Skin epidermis (tissue), 12 donors: ENCODE data around the gene POU3F1.

Source experiments
- H3K27ac ChIP-seq, 21 experiments: fragments of 200-600 bp; sonication (generic) in 11 of 21; one replicate each; pipeline ENCODE4 v1.5.0; 2020; ENCODE audit warnings: mild to moderate bottlenecking in 3 of 21, inconsistent platforms in 2 of 21, moderate library complexity in 2 of 21
- H3K4me3 ChIP-seq, 7 experiments: fragments of 200-600 bp; sonication (generic) in 2 of 7; one replicate each; pipeline ENCODE4 v1.5.0; 2020; ENCODE audit warnings: inconsistent platforms in 2 of 7, mild to moderate bottlenecking in 2 of 7, moderate library complexity in 1 of 7

Gene POU3F1

GRCh38 chr1:38012363-38013226, 34.0 kb downstream of the POU3F1 start, which contains the start of gene UTP11:
TSS of gene UTP11 (plus strand) at chr1:38012734. CDS start at chr1:38012803, 69 bp downstream.
- H3K27ac ChIP-seq: peak within 1 kb of the TSS; percentile 63 to 98 (median 93)
- peak within 1 kb of the TSS; percentile 48 to 81 (median 67) for H3K4me3 ChIP-seq

- Histone ChIP-seq H3K27ac (peak overlapping the region in 1 of 21 experiments; percentile 59), H3K4me3 (no peak overlapping the region)
Measured at GRCh38 chr1:38009841-38010180, 36.8 kb downstream of the POU3F1 start.

GRCh38 chr1:38009088-38009840, 37.3 kb downstream of the POU3F1 start:
- Histone ChIP-seq H3K27ac (peak overlapping the region in 9 of 21 experiments; percentile 0 to 59 (median 35)), H3K4me3 (no peak overlapping the region)

- Histone ChIP-seq H3K27ac (peak overlapping the region in 18 of 21 experiments; percentile 31 to 93 (median 86)), H3K4me3 (peak overlapping the region in 2 of 7 experiments; percentile 66 to 68)
Measured at GRCh38 chr1:38006008-38006828, 40.4 kb downstream of the POU3F1 start.

GRCh38 chr1:38005195-38006007, 41.2 kb downstream of the POU3F1 start, which contains the start of gene FHL3:
TSS of gene FHL3 (minus strand) at chr1:38005514. CDS start at chr1:37999412, 6,102 bp downstream.
- peak within 1 kb of the TSS in 20 of 21 experiments; percentile 31 to 93 (median 86) for H3K27ac ChIP-seq
- peak within 1 kb of the TSS; percentile 43 to 68 (median 66) for H3K4me3 ChIP-seq

GRCh38 chr1:38004284-38005108, 42.1 kb downstream of the POU3F1 start:
- H3K4me3 ChIP-seq: peak overlapping the region; percentile 43 to 68 (median 66)
- H3K27ac ChIP-seq: peak overlapping the region in 20 of 21 experiments; percentile 31 to 93 (median 86)

GRCh38 chr1:38003261-38004250, 43.0 kb downstream of the POU3F1 start:
- Histone ChIP-seq H3K27ac (peak overlapping the region in 20 of 21 experiments; percentile 54 to 93 (median 86)), H3K4me3 (peak overlapping the region; percentile 43 to 68 (median 66))

- peak overlapping the region in 20 of 21 experiments; percentile 70 to 90 (median 84) for H3K27ac ChIP-seq
- no peak overlapping the region for H3K4me3 ChIP-seq
Measured at GRCh38 chr1:38000529-38001455, 45.8 kb downstream of the POU3F1 start.

- Histone ChIP-seq H3K27ac (peak overlapping the region in 20 of 21 experiments; percentile 70 to 90 (median 84)), H3K4me3 (no peak overlapping the region)
Measured at GRCh38 chr1:38000233-38000528, 46.4 kb downstream of the POU3F1 start.

GRCh38 chr1:37999430-38000232, 47.0 kb downstream of the POU3F1 start:
- Histone ChIP-seq H3K4me3 (no peak overlapping the region), H3K27ac (peak overlapping the region in 20 of 21 experiments; percentile 70 to 90 (median 84))

- Histone ChIP-seq H3K4me3 (no peak overlapping the region), H3K27ac (peak overlapping the region in 20 of 21 experiments; percentile 70 to 90 (median 84))
Measured at GRCh38 chr1:37998913-37999429, 47.6 kb downstream of the POU3F1 start.

GRCh38 chr1:37998089-37998808, 48.3 kb downstream of the POU3F1 start:
- Histone ChIP-seq H3K27ac (peak overlapping the region in 14 of 21 experiments; percentile 29 to 90 (median 86)), H3K4me3 (no peak overlapping the region)

- Histone ChIP-seq H3K4me3 (no peak overlapping the region), H3K27ac (peak overlapping the region in 18 of 21 experiments; percentile 54 to 92 (median 86))
Measured at GRCh38 chr1:37997256-37998088, 49.1 kb downstream of the POU3F1 start.
